NK-92 (cell line): Measurements from ENCODE around the gene DOHH.
"Not testable (repeated sequence)": the region's sequence is repeated elsewhere in the genome, so short reads cannot be mapped to it uniquely, and the experiment has no call there.

ENCODE experiments used
- DNase-seq: peaks from one replicate; lab custom pipeline; 2025; ENCODE audit not compliant: unreplicated experiment; lab: John Stamatoyannopoulos, UW

DOHH gene

DNA sequence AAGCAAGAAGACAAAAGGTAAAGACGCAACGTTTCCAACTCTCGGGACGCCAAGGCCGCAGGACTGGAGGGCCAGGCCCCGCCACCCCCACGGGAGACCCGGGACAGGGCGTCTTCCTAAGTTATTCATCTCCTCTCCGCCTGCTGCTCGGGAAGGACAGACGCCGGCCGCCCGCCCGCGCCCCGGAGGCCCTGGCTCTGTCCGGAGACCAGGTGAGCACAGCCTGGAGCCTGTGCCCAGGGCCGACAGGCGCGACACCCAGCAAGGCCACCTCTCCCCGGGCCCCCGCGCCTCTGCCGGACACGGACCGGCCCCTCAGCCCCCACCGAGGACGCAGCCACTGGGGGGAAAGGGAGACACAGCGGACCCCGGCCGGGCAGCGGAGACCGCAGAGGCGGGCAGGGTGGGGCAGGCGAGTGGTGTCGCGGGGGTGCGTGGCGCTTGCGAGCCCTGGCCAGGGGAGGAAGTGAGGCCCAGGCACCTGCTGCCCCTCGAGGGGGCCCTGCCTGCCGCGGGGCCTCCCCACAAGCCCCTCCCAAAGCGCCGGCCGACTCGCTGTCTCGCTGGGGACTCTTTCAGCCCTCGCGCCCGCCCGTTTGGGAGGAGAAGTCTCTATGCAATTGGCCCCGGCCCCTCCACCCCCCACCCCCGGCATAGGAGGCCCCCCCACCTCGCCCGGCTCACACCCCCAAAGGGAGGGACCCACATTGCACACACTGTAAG lies 37.3 kb downstream of the DOHH start:
- no peak for DNase-seq

DNA sequence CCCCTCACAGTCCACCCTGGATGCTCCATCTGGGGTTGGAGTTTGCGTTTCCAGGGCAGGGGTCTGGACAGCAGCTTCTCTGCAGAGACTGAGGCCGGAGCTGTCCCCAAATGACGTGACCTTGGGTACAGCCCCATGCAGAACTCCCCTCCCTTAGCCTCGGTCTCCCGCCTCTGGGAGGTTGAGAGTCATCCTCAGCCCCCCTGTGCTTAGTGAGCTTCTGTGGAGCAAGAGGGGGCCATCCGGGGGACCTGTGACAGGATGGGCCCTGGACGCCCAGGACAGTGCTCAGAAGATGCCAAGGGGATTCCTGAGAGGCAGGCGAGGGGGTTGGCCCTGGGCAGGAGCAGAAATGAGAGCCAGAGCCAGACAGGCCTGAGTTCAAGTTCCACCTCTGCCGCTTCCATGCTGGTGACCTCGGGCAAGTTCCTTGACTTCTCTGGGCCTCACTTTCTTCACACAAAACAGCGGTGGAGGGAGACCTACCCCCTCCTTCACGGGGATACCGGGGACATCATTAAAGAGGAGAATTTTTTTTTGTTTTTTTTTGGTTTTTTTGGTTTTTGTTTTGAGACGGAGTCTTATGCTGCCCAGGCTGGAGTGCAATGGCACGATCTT lies 40.4 kb downstream of the DOHH start:
- DNase-seq: no peak

DNA sequence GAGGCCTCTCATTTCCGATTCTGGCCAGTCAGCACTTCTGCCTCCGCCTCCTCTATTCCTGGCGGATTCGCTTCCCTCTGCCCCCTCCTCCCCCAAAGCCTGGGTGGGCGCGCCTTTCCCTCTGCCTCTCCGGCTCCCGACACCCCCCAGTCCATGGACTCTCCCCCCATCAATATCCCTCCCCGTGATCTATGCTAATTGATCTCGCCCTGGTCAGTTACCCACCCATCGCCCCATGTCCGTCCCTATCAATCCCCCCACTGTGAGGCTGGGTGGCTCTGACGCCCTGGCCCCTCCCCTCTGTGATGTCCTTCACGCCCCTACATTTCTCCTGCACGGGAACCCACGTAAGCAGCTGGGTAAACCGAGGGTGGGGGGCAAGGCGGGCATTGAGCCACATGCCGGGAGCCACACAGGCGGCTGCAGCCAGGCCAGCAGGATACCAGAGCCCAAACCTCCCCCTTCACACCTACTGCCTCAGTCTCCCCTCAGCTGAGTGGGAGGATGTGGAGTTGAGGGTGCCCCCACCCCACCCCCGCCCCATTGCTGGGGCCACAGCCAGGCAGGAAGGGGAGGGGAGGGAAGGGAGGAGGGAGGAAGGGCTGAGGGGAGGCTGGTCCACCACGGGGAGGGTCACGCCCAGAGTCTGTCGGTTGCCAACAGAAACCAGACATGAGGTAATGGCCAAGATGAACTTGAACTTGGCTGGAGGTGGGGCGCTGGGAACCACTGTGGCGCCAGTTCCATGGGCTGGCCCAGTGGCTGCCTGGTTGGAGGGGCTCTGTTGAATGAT lies 41.2 kb downstream of the DOHH start:
- no peak for DNase-seq

DNA sequence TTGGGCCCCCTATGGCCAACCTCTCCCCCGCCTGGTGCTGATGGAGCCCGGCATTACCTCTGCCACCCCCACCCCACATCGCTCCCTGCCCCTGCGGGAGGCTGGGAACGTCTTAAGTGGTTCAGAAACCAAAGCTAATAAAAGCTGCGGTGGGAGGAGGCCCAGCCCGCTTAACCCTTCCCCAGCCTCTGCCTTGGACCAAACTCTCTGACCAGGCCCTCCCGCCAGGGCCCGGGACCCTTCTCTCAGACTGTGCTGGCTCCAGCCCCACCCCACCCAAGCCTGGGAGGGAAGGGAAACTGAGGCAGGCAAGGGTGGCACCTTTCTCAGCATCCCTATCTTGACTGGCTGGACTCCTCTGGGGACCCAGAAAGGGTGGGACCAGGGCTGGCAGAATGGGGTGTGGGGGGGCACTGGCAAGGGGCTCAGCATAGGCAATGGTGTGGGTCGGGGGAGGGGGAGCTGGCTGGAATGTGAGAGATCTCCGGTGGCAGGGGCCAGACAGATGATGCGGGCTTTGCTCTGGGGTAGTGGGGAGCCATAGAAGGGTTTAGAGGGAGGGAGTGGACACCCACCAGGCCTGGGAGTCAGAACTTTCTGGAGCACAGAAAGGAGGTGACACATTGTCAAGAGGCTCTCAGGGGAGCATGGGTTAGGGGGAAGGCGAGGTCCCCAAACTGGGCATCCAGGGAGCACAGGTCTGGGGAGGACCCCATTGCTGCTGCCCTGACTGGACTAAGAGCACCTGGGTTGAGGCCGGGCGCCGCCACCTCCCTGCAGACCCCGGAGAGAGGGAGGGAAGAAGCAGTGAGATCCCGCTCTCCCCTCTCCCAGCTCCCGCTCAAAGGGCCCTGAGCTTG lies 42.0 kb downstream of the DOHH start:
- no peak for DNase-seq

DNA sequence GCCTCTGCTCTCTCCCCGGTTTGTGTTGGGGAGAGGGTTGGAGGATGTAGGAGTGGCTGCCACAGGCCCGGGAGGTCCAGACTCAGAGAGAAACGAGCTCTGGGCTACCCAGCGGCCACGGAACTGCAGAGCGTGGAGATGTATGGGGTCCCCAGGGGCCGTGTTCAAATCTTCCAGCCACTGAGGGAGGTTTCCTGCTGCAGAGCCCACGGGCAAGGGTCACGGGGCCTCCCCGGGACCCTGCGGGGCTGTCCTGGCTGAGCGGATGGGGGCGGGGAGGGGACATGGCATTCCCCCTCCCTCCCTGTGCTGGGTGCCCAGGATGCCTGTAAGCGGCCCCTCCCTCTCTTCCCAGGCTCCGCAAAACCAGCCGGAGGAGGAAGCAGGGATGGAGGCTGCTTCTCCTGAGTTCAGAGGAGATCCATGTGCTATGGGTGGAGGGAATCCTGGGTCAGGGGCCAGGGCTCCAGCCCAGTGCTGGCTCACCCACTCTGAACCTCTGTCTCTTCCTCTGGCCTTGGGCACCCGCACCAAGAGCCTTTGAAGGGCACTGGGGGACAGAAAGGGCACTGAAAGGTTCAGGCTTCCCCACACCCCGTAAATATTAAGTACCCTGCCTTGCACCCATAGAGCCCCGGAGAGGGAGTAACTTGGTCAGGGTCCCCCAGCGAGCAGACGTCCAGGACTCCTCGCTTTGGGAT lies 42.8 kb downstream of the DOHH start:
- DNase-seq: no peak

DNA sequence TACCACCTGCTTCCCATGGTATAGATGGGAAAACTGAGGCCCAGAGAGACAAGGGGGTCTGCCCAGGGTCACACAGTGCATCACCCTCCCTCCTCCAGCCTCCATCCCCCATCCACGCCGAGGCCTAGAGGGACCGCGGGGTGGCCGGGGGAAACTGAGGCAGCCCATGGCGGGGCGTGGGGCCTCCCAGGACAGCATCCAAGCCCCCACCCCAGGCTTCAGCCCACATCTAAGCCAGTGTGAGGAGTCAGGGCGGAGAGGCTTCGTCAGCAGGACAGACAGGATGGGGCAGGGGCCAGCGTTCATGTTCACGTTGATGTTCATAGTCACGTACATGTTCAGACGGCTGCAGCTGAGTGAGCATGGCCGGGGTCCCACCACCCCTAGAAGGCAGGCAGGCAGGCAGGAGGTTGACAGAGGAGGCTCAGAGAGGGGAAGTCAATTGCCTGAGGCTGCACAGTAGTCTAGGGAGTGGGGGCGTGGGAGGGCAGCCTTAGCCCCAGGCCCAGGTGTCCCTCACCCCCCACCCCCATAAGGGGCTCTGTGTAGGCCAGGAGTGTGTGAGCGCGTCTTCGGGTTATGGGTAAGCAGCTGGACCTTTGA lies 43.4 kb downstream of the DOHH start:
- DNase-seq: no peak

DNA sequence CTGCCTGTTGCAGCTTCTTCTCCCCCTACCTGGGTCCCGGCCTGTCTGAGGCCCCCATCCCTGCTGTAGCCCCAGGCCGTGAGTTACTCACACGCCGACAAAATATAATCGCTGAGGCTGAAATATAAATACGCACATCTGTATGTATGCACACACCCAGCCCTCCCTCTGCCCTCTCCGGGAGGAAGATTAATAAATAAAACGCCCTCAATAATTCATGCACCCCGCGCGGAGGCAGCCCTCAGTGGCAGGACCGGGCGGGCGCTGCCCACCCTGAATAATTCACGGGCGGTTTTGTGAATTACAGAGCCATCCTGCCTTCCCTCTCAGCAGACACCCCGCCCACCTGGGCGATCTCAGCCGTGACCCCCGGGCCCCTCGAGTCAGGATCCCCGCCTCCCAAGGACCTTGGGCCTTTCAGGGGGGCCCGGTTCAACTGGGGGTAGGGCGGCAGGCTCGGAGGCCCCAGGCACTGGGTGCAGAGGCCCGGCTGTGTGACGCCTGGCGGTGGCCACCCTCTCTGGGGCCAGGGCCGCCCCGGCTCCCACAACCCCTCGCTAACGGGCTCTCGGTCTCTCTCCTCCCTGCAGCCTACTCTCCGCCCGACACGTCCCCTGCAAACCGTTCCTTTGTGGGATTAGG lies 44.4 kb downstream of the DOHH start:
- no peak for DNase-seq

DNA sequence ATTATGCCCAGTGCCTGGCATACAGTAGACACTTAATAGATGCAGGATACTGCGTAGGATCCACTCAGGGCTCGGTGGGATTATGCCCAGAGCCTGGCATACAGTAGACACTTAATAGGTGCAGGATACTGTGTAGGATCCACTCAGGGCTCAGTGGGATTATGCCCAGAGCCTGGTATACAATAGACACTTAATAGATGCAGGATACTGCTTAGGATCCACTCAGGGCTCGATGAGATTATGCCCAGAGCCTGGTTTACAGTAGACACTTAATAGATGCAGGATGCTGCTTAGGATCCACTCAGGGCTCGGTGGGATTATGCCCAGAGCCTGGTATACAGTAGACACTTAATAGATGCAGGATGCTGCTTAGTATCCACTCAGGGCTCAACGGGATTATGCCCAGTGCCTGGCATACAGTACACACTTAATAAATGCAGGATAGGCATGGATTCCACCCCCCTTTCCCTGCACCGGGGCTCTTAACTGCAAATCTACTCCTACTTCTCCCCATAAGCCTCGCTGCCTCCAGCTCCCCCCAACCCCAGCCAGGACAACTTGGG lies 45.0 kb downstream of the DOHH start:
- no peak for DNase-seq

DNA sequence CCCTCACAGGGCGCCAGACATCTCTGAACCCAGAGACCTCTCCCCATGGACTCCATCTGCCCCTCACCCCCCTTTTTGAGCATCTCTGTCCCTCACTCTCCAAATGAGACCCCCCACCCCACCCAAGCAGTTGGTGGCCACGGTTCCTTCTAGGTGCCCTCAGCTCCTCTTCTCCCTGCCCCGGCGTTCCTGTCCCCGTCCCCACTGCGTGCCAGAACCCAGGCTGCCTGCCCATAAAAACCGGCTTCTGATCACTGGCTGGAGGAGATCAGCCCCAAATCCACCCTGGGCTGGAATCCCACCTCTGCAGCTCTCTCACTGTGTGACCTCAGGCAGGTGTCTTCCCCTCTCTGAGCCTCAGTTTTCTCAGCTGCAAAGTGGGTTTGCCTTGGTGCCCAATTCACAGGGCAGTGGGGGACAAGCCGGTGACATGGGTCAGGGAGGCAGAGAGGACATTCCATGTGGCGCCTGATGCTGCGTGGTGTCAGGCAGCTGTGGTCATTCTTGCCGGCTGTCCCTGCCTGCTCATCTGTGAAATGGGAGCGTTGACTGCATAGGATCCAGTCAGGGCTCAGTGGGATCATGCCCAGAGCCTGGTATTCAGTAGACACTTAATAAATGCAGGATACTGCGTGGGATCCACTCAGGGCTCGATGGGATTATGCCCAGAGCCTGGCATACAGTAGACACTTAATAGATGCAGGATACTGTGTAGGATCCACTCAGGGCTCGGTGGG lies 45.6 kb downstream of the DOHH start:
- DNase-seq: no peak

DNA sequence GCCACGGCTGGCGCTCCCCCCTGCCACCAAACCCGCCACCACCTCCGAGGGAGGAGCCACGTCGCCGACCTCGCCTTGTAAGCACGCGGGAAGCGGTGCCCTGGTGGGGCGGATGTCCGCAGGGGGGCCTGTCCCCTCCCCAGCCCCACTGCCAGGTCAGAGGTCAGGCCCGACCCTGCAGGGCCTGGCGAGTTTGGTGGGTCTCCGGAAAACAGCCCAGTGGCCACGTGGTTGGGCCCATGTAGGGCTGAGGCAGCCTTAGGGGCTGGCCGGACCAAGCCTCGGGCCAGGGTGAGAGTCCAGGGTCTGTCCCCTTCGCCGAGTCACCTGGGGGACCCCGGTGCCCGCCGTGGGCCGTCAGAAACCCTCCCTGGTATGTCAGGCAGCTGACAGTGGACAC lies 46.6 kb downstream of the DOHH start:
- no peak for DNase-seq

DNA sequence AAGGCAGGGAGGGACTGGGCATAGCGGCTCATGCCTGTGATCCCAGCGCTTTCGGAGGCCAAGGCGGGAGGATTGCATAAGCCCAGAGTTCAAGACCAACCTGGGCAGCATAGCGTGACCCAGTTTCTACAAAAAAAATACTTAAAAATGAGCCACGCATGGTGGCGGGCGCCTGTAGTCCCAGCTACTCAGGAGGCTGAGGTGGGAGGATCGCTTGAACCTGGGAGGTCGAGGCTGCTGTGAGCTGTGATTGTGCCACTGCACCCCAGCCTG lies 47.6 kb downstream of the DOHH start:
- DNase-seq: not testable (repeated sequence)

DNA sequence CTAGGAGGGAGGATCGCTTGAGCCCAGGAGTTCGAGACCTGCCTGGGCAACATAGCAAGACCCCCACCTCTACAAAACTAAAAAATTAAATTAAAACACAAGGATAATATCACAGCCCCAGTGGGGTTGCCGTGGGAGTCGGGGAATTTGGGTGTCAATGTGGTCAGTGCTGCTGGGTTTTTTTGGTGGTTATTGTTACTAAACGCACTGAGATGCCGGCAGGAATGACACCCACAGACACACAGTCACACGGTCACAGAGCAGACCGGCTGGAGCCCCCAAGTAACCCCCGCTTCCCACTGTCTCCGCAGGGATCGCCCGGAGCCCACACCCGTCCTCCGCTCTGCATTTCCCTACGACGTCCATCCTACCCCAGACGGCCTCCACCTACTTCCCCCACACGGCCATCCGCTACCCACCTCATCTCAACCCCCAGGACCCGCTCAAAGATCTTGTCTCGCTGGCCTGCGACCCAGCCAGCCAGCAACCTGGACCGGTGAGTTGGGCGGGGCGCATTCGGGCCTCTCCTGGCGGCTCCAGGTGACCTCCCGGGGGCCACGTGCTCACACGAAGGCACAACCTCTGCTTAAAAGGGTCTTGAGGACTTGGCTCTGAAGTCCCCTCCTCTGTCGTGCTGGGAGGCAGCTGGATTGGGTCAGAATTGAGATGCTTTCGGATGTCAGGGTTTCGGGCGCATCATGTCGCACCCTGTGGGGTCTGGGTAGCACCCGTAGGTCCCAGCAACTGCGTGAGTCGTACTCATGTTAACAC lies 48.1 kb downstream of the DOHH start:
- DNase-seq: no peak

DNA sequence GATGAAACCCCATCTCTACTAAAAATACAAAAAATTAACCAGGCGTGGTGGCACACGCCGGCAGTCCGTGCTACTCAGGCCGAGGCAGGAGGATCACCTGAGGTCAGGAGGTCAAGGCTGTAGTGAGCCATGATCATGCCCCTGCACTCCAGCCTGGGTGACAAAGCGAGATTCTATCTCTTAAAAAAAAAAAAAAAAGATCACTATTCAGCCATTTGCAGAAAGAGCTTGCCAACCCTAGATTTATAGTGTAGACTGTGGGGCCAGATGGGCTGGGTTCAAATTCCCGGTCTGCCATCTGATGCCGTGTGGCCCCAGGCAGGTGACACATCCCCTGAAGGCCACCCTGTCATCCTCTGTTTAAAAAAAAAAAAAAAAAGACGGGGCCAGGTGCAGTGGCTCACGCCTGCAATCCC lies 49.0 kb downstream of the DOHH start:
- DNase-seq: no peak

DNA sequence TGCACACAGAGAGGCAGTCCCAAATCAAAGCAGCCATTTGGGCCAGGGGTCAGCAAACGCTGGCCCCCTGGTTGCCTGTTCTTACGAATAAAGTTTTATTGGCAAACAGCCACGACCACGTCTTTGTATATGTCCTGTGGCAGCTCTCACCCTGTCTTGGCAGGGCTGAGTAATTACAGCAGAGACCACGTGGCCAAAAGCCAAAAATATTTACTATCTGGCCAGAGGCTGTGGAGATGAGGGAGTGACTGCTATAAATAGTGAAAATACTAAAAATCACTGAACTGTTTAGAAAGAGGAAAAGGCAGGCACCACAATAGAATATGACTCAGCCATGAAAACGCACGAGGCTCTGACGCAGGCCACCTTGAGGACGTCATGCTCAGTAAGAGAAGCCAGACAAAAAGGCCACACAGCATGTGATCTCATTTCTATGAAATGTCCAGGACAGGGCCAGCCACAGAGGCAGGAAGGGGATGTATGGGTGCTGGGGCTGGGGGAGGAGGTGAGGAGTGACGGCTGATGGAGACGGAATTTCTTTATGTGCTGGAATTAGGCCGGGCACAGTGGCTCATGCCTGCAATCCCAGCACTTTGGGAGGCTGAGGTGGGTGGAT lies 49.6 kb downstream of the DOHH start:
- no peak for DNase-seq

DNA sequence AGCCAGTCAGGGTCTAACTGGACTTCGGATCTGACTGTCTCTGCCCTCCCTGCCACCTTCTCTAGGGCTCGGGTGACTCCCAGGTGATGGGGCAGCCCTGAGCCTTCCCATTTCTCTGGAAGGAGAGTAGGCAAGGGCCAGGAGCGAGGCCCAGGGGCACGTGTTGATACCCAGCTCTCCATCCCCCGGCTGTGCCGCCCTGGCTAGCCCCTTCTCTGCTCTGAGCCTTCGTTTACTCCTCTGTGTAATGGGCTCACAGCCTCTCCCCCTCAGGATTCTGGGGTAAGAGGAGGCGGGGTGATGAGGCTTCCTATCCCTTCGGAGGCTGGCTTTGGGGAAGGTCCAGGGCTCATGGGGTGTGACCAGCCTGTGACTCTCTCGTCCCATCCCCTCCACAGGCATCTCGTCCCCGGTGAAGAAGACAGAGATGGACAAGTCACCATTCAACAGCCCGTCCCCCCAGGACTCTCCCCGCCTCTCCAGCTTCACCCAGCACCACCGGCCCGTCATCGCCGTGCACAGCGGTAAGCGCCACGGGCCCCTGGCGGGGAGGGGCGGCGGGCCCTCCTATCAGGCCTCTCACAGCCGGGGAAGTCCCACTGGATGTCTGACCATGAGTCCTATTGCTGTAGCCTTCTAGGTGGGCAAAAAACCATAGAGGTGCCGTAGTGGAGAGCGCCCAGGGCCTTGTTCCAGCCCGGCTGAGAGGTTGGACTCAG lies 51.7 kb downstream of the DOHH start:
- DNase-seq: no peak

DNA sequence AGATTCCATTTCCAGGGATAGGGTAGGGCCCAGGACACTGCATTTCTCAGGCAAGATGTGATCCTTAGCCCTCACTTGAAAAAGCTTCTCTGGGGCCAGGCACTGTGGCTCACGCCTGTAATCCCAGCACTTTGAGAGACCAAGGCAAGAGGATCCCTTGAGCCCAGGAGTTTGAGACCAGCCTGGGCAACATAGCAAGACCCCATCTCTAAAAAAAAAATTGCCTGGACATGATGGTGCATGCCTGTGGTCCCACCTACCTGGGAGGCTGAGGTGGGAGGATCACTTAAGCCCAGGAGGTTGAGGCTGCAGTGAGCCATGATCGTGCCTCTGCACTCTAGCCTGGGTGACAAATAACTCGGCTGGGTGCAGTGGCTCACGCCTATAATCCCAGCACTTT lies 53.8 kb downstream of the DOHH start:
- not testable (repeated sequence) for DNase-seq

DNA sequence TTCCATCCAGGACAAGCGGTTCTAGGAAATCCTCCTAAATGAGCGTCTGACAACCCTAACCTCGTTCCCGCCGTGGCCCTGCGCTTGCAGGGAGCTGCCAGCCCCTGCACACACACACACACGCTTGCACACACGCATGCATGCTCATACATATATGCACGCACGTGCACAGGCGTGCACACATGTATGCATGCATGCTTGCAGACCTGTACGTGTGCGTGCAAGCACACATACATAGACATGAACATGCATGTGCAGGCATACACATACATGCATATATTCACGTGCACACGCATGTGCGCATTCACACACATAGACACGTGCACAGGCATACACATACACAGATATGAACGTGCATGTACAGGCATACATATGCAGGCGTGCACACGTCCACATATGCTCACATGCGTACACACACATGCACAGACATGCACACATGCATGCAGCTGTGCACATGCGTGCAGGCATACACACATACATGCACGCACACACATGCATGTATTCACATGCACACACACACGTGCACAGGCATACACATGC lies 55.7 kb downstream of the DOHH start:
- DNase-seq: no peak
